Skin of body (tissue), 2 donors: ENCODE results near the gene KCNJ8. TPM values are rescaled to one million over a fixed set of nuclear protein-coding genes. Genes with fewer than 3 reads are reported as not detected.

Experiments used
- DNase-seq: peaks from one replicate; lab custom pipeline; 2025; lab: John Stamatoyannopoulos, UW
- total RNA-seq: library from RNA; depleted of rRNA; stranded (reverse); fragments of >200 nt; gene quantifications from one replicate; pipeline ENCODE4 v1.2.3, GENCODE V29; 2014

KCNJ8 gene
- total RNA-seq, 1 donor from 2014 or later = 30.5 TPM

- no peak for DNase-seq
Measured at GRCh38 chr12:21715386-21715785, 59.1 kb downstream of the KCNJ8 start.

Other genes starting within 250 kb of the KCNJ8 start
- 1.5 TPM for gene SPX, start 248.4 kb downstream of the KCNJ8 start, total RNA-seq
- not detected for gene GYS2, start 169.9 kb downstream of the KCNJ8 start, total RNA-seq
- gene LDHB, start 116.9 kb downstream of the KCNJ8 start, total RNA-seq = 247 TPM
- 46.3 TPM for gene ABCC9, start 166.7 kb upstream of the KCNJ8 start, total RNA-seq